GM18502 (cell line): ENCODE measurements around the gene POLR1B.
"Not testable (repeated sequence)": the region's sequence is repeated elsewhere in the genome, so short reads cannot be mapped to it uniquely, and the experiment has no call there.

Experiments used
- ATAC-seq: cut with Tn5 transposase; IDR thresholded peaks from one replicate; pipeline ENCODE4 v1.9.1; 2021; ENCODE audit warnings: mild to moderate bottlenecking; ENCODE audit not compliant: unreplicated experiment, poor library complexity

Gene POLR1B, protein sequence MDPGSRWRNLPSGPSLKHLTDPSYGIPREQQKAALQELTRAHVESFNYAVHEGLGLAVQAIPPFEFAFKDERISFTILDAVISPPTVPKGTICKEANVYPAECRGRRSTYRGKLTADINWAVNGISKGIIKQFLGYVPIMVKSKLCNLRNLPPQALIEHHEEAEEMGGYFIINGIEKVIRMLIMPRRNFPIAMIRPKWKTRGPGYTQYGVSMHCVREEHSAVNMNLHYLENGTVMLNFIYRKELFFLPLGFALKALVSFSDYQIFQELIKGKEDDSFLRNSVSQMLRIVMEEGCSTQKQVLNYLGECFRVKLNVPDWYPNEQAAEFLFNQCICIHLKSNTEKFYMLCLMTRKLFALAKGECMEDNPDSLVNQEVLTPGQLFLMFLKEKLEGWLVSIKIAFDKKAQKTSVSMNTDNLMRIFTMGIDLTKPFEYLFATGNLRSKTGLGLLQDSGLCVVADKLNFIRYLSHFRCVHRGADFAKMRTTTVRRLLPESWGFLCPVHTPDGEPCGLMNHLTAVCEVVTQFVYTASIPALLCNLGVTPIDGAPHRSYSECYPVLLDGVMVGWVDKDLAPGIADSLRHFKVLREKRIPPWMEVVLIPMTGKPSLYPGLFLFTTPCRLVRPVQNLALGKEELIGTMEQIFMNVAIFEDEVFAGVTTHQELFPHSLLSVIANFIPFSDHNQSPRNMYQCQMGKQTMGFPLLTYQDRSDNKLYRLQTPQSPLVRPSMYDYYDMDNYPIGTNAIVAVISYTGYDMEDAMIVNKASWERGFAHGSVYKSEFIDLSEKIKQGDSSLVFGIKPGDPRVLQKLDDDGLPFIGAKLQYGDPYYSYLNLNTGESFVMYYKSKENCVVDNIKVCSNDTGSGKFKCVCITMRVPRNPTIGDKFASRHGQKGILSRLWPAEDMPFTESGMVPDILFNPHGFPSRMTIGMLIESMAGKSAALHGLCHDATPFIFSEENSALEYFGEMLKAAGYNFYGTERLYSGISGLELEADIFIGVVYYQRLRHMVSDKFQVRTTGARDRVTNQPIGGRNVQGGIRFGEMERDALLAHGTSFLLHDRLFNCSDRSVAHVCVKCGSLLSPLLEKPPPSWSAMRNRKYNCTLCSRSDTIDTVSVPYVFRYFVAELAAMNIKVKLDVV

DNA sequence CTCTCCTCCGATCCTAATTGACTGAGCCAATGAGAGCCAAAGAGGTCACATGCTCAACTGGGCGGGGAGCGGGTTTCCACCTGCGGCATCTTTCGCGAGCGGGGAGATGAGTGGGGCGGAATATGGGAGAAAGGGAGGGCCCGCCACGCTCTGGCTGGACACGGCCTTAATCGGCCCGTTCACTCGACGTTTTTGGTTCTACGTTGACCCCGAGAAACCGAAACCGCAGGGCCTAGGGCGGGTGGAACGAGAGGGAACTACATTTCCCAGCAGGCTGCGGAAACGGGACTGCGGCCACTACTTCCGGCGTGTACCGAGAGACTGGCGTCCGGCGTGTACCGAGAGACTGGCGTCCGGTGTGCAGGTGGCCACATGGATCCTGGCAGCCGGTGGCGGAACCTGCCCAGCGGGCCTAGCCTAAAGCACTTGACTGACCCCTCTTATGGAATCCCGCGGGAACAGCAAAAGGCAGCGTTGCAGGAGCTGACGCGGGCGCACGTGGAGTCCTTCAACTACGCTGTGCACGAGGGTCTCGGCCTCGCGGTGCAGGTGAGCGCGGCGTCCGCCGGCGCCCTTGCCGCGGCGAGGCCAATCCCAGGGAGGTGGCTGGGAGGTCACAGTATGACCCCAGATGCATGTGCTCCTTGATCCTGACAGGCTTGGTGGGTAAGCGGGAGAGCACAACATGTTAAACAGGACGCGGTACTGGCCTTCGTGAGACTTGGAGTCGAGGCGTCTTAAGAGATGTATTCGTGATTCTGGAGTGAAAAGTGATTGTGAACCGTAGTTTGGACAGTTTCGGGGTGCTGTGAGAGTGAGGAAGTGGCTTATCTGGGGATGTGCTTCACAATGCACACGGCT lies at the start of gene POLR1B:
TSS of gene POLR1B (plus strand) at position 343 of the 861 bp plus-strand sequence. CDS start at position 373, 30 bp downstream.
- peak; percentile 86 for ATAC-seq

DNA sequence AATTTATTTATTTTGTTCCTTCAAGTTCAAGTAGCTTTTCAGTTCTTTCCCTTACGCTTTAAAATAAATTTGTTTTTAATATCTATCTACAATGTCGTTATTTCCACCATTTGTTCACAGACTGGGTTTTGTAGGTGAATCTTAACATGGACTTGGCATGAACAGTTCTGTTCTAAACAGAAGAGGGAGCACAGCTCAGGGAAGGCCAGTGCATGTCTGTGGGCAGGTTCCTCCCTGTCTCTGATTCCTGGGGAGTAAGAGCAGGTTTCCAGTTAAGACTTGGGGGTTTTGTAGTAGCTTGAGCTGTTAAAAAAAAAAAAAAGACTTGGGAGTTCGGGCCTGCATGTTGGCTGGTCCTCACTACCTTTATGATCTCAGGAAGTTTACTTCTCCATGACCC lies 49.2 kb upstream of the POLR1B start:
- no peak for ATAC-seq

DNA sequence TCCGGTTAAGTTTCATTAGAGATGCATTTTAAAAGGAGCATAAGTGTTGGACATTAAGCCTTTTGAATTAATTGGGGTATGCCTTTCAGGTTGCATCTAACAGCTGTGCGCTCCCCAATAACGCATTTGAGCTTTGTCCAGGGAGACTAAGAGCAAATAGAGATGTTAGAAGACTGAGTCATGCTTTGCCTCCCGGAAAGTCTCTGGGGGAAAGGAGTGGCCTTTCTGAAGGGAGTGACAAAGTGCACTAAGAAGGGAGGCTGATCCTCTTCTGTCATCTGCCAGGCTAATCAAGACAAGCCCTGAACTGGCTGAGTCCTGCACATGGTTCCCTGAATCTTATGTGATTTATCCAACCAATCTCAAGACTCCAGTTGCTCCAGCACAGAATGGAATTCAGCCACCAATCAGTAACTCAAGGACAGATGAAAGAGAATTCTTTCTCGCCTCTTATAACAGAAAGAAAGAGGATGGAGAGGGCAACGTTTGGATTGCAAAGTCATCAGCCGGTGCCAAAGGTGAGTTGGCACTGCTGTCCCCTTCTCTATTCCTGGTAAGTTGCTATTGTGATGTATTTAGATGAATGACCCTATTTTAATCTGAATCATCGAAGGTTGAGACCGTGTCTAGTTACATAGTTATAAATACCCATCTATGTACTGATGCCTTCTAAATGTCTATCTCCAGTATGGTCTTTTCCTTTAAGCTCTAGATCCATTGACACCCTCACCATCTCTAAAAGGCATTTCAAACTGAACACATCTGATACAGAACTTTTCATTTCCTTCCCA lies 48.2 kb upstream of the POLR1B start:
- no peak for ATAC-seq

DNA sequence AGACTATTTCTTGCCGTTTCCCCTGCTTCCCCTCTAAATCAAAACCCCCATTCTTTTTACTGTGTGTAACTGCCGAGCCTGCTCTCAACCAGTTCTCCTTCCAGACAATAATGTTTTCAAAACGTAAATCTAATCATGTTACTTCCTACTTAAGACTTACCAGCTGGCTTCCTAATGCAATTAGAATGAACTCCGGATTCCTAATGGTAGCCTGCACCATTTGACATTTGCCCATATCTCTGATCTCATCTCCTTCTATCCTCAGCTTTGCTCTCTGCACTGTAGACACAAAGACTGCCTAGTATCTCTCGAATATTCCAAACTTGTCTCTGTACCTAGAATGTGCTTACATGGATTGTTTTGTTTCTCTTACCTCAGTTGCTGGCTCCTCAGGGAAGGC lies 47.4 kb upstream of the POLR1B start:
- no peak for ATAC-seq

DNA sequence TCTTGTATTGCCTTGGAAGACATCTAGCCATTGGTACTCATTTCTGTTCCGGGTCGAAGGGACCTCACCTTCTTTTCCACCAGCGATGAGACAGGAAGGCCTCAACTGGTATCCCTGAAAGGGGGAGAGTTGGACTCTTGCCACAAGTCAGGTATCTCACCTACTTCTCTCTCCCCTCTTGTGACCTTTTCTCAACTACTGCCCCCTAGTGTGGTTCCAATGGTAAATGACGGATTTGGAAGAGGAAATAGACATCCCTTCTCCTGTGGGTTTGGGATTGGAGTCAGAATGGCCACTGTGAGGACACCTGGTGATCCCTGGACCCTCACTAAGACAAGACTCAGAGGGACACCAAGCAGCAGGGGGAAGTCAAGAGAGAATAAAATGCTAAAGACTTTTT lies 46.4 kb upstream of the POLR1B start:
- not testable (repeated sequence) for ATAC-seq

DNA sequence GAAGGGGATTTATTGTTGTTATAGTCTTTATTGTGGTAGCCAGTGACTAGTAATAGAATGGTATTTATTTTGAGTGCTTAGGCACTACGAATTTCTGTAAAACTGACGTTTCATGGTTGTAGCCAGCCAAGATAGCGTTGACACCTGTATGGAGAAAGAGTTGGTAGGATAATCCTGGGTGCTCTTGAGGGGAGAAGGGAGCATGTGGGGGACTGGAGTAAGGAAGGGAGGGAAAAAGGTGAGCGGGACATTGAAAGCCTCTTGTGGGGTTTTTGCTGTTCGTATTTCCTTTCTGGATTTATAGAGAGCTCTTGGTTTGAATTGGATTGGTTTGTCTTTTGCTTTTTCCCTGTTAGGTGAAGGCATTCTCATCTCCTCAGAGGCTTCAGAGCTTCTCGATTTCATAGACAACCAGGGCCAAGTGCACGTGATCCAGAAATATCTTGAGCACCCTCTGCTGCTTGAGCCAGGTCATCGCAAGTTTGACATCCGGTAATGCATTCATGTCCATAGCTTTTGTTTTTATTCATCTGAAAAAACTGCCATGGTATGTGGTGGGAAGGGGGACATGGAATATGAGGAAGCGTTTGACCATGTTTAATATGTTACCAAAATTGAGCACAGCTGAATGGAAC lies 41.3 kb upstream of the POLR1B start:
- ATAC-seq = not testable (repeated sequence)

DNA sequence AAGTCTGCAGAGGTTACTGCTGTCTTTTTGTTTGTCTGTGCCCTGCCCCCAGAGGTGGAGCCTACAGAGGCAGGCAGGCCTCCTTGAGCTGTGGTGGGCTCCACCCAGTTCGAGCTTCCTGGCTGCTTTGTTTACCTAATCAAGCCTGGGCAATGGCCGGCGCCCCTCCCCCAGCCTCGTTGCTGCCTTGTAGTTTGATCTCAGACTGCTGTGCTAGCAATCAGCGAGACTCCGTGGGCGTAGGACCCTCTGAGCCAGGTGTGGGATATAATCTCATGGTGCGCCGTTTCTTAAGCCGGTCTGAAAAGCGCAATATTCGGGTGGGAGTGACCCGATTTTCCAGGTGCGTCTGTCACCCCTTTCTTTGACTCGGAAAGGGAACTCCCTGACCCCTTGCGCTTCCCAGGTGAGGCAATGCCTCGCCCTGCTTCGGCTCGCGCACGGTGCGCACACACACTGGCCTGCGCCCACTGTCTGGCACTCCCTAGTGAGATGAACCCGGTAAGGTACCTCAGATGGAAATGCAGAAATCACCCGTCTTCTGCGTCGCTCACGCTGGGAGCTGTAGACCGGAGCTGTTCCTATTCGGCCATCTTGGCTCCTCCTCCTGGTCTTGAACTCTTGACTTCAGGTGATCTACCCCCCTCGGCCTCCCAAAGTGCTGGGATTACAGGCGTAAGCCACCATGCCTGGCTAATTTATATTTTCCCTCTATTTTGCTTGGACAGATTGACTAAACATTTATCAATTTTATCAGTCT lies 32.8 kb upstream of the POLR1B start:
- not testable (repeated sequence) for ATAC-seq

DNA sequence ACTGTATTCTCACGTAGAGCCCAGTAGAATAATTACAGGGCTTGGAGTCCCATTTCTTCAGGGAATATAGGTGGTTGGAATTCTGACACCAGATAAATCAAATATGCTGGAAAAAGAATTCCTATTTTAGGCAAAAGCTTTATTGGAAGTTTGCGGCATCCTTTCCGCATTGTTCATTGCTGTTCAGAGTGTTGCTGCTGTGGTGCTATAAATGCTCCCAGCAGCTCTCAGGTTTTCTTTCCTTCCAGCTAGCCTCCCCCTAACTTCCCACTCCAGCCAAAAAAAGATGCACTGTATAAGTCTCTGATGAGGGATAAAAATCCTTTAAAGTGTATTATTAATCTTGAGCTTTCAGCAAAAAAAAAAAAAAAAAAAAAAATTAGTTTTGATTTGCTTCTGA lies 25.5 kb upstream of the POLR1B start:
- ATAC-seq = no peak

DNA sequence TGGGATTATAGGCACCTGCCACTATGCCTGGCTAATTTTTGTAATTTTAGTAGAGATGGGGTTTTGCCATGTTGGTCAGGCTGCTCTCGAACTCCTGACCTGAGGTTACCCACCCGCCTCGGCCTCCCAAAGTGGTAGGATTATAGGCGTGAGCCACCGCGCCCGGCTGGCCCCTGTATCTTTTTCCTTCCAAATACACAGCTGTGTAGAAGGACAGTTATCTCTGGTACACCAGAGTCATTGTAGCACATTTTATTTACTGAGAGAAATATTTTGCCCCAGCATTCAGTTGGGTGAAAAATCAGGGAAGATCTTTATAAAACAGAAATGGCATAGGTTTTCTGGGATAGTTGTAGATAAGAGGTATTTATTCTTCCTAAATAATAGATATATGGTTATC lies 23.5 kb upstream of the POLR1B start:
- ATAC-seq = no peak

DNA sequence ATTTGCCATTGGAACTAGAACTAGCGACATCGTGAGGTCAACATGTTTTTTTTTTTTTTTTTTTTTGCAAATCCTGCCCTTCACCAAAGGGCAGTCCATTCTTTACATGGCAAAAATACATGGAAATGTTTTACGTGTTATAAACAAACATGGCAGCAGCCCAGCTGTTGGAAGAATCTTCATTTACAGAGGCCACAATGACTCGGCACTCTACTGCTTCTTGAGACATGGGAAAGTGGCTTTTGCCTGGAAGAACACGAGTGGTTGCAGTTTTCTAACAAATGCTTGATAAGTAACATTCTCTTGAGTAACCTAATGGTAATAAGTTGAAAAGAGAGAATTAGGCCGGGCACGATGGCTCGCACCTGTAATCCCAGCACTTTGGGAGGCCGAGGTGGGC lies 22.8 kb upstream of the POLR1B start:
- no peak for ATAC-seq

DNA sequence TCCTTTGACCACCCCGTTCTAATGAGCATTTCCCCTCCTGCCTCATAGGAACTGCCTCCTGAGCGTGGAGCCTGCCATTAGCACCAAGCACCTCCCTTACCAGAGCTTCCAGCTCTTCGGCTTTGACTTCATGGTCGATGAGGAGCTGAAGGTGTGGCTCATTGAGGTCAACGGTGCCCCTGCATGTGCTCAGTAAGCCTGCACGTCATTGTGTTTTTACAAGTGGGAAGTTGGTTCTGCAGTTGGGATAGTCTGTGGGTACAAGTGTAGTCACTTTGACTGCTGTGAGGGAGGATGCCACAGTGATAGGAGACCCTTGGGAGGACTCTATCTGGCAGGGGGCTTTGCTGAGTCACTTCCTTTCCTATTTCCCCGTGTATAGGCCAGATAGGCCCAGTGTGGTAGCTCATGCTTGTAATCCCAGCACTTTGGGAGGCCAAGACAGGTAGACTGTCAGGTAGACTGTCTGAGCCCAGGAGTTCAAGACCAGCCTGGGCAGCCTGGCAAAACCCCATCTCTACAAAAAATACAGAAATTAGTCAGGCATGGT lies 22.0 kb upstream of the POLR1B start:
- ATAC-seq = no peak

DNA sequence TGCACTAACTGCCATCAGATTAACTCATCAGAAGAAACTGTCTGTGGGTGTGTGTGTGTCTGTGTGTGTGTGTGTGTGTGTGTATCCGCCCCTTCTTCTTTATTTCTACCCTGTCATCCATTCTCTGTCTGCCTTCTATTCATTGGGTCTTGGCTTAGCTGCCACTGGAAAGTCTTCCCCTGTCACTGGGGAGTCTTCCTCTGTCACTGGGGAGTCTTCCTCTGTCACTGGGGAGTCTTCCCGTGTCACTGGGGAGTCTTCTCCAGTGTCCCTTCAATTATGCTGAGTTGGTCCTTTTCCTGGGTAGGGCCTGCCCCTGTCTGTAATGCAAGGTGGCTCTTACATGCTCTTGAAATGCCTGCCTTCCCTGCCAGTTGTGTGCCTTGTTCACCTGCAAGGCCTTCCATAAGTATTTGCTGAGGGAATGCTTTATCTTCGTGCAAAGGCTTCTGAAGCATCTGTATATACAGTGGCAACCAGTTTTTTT lies 18.9 kb upstream of the POLR1B start:
- no peak for ATAC-seq

DNA sequence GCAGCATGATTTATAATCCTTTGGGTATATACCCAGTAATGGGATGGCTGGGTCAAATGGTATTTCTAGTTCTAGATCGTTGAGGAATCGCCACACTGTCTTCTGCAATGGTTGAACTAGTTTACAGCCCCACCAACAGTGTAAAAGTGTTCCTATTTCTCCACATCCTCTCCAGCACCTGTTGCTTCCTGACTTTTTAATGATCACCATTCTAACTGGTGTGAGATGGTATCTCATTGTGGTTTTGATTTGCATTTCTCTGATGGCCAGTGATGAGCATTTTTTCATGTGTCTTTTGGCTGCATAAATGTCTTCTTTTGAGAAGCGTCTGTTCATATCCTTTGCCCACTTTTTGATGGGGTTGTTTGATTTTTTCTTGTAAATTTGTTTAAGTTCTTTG lies 18.0 kb upstream of the POLR1B start:
- not testable (repeated sequence) for ATAC-seq

DNA sequence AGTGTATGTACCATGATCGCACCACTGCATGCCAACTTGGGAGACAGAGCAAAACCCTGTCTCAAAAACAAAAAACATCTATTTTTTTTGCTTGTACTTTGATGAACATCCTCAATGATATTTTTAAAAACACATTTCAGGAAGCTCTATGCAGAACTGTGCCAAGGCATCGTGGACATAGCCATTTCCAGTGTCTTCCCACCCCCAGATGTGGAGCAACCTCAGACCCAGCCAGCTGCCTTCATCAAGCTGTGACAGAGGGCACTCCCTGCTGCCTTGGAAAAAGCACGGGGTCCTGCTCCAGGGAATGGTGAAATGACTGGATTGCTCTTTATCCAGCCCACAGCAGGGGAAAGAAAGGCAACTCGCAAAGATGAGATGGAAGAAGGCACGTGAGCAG lies 13.7 kb upstream of the POLR1B start:
- no peak for ATAC-seq

DNA sequence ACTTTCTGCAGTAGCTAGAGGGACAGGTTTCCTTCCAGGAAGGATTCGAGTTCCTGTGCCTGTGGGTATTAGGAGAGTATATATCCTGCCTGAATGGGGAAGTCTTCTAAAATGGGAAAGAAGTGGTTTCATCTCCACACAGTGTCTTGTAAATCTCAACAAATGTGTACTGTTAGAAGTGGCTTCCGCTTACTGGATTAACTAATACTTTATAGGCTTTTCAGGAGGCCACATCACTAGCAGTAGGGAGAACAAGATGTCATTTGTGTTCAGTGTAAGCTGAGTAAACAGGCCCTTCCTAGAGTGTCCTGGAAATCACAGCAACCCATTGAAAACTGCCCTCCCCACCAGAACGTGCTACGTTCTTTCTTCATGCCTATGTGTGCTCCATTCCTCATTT lies 12.5 kb upstream of the POLR1B start:
- no peak for ATAC-seq

DNA sequence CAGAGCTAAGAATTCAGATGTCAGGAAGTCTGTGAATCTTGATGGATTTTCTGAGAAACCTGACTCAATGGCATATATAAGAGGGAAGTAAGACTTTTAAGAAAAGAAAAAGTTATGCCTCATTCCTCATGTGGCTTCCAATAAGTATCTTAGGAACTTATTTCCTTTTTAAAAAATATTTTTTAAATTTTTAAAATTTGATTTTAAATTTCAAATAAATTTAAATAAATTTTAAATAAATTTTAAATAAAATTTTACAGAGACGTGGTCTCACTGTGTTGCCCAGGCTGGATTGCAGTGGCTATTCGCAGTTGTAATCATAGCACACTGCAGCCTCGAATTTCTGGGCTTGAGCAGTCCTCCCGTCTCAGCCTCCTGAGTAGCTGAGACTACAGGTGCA lies 11.5 kb upstream of the POLR1B start:
- ATAC-seq = no peak

DNA sequence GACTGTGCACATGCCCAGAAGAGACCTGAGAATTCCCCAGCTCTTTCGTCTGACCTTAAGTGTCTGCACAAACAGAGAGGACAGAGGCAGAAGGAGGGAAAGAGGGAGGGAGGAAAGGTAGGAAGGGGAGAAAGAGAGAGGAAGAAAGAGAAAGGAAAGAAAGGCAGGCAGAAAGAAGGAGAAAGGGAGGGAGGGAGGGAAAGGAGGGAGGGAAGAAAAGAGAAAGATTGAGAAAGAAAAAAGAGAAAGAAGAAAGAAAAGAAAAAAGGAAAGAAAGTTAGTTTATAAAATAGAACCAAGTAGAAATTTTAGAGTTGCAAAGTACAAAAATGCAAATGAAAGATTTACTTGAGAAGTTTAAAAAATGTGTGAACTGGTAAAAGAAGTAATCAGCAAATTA lies 7.4 kb upstream of the POLR1B start:
- ATAC-seq = no peak

DNA sequence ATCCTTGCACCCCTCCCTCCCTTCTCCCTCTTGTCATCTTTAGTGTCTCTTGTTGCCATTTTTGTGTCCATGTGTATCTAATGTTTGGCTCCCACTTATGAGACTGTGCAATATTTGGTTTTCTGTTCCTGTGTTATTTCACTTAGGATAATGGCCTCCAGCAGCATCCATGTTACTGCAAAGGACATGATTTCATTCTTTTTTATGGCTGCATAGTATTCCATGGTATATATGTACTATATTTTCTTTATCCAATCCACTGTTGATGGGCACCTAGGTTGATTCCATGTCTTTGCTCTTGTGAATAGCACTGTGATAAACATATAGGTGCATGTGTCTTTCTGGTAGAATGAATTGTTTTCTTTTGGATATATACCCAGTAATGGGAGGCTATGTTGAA lies 5.6 kb upstream of the POLR1B start:
- not testable (repeated sequence) for ATAC-seq
